ENCODE data around the gene JAKMIP2.

- TF ChIP-seq ZC3H10 (CRISPR knock-in tag; IDR thresholded peaks at IDR 0.05) (no peak), GLIS3 (CRISPR knock-in tag; IDR thresholded peaks at IDR 0.05) (no peak), SNAI2 (CRISPR knock-in tag; IDR thresholded peaks at IDR 0.05) (no peak), RARB (CRISPR knock-in tag; IDR thresholded peaks at IDR 0.05) (no peak), ZFP30 (CRISPR knock-in tag; IDR thresholded peaks at IDR 0.05) (no peak), ARNTL (CRISPR knock-in tag; IDR thresholded peaks at IDR 0.05; ENCODE audit: borderline replicate concordance, low read depth) (no peak), ISL1 (CRISPR knock-in tag; IDR thresholded peaks at IDR 0.05) (no peak), OSR1 (CRISPR knock-in tag; IDR thresholded peaks at IDR 0.05) (no peak), ZFP3 (CRISPR knock-in tag; IDR thresholded peaks at IDR 0.05) (no peak), ESRRG (CRISPR knock-in tag; IDR thresholded peaks at IDR 0.05) (no peak), ZNF8 (CRISPR knock-in tag; IDR thresholded peaks at IDR 0.05) (no peak)
- TF ChIP-seq, protein P1, sequence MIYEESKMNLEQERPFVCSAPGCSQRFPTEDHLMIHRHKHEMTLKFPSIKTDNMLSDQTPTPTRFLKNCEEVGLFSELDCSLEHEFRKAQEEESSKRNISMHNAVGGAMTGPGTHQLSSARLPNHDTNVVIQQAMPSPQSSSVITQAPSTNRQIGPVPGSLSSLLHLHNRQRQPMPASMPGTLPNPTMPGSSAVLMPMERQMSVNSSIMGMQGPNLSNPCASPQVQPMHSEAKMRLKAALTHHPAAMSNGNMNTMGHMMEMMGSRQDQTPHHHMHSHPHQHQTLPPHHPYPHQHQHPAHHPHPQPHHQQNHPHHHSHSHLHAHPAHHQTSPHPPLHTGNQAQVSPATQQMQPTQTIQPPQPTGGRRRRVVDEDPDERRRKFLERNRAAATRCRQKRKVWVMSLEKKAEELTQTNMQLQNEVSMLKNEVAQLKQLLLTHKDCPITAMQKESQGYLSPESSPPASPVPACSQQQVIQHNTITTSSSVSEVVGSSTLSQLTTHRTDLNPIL (CRISPR knock-in tag; IDR thresholded peaks at IDR 0.05; ENCODE audit: low read depth): no peak
- TF ChIP-seq, protein P2, sequence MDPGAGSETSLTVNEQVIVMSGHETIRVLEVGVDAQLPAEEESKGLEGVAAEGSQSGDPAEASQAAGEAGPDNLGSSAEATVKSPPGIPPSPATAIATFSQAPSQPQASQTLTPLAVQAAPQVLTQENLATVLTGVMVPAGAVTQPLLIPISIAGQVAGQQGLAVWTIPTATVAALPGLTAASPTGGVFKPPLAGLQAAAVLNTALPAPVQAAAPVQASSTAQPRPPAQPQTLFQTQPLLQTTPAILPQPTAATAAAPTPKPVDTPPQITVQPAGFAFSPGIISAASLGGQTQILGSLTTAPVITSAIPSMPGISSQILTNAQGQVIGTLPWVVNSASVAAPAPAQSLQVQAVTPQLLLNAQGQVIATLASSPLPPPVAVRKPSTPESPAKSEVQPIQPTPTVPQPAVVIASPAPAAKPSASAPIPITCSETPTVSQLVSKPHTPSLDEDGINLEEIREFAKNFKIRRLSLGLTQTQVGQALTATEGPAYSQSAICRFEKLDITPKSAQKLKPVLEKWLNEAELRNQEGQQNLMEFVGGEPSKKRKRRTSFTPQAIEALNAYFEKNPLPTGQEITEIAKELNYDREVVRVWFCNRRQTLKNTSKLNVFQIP (CRISPR knock-in tag; IDR thresholded peaks at IDR 0.05; ENCODE audit: borderline replicate concordance, low read depth): no peak
Measured at GRCh38 chr5:147819261-147819770, 36.8 kb upstream of the JAKMIP2 start.

Data from SK-N-SH treated with all-trans-retinoic acid at 6 μM for 48 hours (cell line).